Hepatocyte (in vitro differentiated cells): Measurements from ENCODE around the gene PRPF38A.

Source experiments
- EZH2 ChIP-seq: fragments of 200-600 bp; sonication (generic); IDR thresholded peaks from 2 replicates; pipeline ENCODE4 v1.6.1; 2016; ENCODE audit warnings: antibody characterized with exemption, mild to moderate bottlenecking, borderline replicate concordance
- EZH2phosphoT487 ChIP-seq: fragments of 200-600 bp; sonication (generic); IDR thresholded peaks from one replicate; pipeline ENCODE4 v1.6.1; 2018; ENCODE audit warnings: antibody characterized with exemption, mild to moderate bottlenecking, low read depth, moderate library complexity; ENCODE audit not compliant: unreplicated experiment, severe bottlenecking
- TF ChIP-seq, protein P1 (sequence below): fragments of 200-600 bp; sonication (generic); IDR thresholded peaks from 2 replicates; pipeline ENCODE4 v1.5.1; 2016; ENCODE audit warnings: antibody characterized with exemption, mild to moderate bottlenecking; ENCODE audit not compliant: poor library complexity

DNA sequence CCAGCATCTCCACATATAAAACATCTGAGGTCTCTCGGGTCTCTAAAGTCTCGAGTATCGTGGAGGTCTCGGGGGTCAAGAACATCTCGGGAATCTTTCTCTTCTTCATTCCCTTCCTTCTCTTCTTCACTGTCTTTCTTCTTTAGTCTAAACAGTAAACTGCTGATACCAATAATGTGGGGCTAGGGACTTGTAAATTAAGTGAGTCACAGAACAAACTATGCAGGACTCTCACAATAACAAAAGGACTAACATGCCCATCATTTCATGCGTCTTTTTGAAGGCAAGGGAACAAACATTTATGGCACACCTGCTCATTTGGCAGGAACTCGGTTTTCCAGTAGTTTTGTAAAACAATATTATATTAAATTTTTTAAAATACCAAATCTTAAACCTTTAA, 32.4 kb downstream of the PRPF38A start:
- TF ChIP-seq, protein P1, sequence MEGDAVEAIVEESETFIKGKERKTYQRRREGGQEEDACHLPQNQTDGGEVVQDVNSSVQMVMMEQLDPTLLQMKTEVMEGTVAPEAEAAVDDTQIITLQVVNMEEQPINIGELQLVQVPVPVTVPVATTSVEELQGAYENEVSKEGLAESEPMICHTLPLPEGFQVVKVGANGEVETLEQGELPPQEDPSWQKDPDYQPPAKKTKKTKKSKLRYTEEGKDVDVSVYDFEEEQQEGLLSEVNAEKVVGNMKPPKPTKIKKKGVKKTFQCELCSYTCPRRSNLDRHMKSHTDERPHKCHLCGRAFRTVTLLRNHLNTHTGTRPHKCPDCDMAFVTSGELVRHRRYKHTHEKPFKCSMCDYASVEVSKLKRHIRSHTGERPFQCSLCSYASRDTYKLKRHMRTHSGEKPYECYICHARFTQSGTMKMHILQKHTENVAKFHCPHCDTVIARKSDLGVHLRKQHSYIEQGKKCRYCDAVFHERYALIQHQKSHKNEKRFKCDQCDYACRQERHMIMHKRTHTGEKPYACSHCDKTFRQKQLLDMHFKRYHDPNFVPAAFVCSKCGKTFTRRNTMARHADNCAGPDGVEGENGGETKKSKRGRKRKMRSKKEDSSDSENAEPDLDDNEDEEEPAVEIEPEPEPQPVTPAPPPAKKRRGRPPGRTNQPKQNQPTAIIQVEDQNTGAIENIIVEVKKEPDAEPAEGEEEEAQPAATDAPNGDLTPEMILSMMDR, result no peak
- no peak for TF ChIP-seq EZH2phosphoT487
- no peak for TF ChIP-seq EZH2
